ENCODE measurements around the gene SLC35E3. TPM values are rescaled to one million over a fixed set of nuclear protein-coding genes. Genes with fewer than 3 reads are reported as not detected.
"Not testable (repeated sequence)": the region's sequence is repeated elsewhere in the genome, so short reads cannot be mapped to it uniquely, and the experiment has no call there.

SLC35E3 gene
- total RNA-seq, 1 donor, result 5.7 TPM

DNA sequence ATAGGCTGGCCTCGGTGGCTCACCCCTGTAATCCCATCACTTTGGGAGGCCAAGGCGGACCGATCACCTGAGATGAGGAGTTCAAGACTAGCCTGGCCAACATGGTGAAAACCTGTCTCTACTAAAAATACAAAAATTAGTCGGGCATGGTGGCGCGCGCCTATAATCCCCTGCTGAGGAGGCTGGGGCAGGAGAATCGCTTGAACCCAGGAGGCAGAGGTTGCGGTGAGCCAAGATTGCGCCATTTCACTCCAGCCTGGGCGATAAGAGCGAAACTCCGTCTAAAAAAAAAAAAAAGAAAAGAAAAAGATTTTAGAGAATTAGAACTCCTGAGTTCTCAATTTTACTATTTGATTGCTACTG, 64.0 kb downstream of the SLC35E3 start:
- not testable (repeated sequence) for DNase-seq (ENCODE audit: low read depth in 2 of 3, low spot score in 2 of 3)

DNA sequence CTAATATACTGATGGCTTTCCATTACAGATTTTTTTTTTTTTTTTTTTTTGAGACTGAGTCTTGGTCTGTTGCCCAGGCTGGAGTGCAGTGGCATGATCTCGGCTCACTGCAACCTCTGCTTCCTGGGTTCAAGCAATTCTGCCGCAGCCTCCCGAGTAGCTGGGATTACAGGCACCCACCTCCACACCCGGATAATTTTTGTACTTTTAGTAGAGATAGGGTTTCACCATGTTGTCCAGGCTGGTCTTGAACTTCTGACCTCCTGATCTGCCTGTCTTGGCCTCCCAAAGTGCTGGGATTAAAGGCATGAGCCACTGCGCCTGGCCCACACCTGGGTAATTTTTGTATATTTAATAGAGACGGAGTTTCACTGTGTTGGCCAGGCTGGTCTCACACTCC, 65.6 kb downstream of the SLC35E3 start:
- not testable (repeated sequence) for DNase-seq (ENCODE audit: low read depth in 2 of 3, low spot score in 2 of 3)

DNA sequence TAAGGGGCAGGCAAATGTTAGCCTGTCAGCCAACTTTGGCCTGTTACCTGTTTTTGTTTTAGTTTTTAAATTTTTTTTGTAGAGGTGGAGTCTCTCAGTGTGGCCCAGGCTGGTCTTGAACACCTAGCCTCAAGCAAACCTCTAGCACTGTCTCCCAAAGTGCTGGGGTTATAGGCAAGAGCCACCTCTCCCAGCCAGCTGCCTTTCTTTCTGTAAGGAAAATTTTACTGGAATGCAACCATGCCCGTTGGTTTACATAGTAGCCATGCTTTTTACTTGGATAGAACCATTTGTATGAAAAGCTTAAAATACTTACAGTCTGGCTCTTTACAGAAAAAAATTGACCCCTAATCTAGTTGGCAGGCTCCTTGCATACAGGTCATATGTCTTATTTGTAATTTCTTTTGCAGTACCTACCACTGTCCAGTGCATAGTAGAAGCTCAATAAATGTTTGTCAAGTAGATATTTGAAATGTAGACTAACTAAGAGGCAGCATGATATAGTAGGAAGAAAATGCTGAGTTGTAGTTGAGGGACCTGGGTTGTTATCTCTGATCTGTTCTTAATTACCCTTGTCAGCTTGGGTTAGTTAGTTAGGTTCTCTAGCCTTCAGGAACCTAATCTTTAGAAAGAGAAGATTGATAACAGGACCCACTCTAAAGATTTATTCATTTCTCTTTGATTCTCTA, 66.7 kb downstream of the SLC35E3 start:
- DNase-seq (ENCODE audit: low read depth in 2 of 3, low spot score in 2 of 3), result no peak

DNA sequence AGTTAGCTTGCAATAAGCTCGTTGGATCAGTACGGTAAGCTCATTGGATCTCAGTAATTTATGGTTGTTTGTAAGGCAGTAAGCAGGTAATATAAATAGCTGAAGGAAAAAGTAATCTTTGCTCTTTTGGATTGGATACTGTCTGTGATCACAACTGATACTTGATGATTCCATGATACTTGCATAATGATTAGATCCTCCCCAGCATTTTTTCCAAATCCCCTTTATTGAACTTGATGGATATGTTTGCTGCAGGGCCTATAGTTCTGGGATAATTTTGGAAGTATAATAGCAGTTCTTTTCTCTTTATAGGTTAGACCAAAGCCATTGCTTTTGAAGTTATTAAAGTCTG, 67.2 kb downstream of the SLC35E3 start:
- no peak for DNase-seq (ENCODE audit: low read depth in 2 of 3, low spot score in 2 of 3)

DNA sequence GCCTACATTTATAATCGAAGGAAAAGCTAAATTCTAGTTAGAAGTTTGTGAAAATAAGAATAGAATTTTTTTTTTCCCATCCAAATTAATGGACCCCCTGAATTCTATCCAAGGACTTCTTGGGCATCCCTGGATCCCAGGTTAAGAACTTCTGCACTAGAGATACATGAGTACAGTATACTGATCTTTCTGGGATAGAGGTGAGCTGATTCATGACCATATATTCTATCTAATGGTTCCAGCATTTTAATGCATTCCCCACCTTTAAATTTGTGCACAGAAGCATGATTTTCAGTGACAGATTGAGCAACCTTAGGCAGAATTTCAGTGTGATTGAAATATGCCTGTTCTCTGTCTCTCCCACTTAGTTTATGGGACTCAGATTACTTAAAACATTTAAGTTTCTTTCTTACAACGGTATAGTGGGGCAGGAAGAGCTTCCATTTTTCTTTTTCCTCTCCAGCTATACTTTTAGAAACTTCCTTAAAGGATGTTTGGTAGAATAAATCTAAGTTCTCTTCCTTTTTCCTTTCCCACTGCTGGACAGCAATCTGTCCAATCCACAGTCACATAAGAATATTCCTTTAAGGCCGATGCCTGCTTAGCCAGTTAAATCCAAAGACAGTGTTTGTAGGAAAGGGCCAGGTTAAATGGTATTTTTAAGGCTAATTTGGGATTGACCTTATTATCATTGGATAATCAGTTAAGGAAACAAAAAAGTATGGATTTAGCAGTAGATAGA, 68.7 kb downstream of the SLC35E3 start:
- DNase-seq (ENCODE audit: low read depth in 2 of 3, low spot score in 2 of 3), result no peak

DNA sequence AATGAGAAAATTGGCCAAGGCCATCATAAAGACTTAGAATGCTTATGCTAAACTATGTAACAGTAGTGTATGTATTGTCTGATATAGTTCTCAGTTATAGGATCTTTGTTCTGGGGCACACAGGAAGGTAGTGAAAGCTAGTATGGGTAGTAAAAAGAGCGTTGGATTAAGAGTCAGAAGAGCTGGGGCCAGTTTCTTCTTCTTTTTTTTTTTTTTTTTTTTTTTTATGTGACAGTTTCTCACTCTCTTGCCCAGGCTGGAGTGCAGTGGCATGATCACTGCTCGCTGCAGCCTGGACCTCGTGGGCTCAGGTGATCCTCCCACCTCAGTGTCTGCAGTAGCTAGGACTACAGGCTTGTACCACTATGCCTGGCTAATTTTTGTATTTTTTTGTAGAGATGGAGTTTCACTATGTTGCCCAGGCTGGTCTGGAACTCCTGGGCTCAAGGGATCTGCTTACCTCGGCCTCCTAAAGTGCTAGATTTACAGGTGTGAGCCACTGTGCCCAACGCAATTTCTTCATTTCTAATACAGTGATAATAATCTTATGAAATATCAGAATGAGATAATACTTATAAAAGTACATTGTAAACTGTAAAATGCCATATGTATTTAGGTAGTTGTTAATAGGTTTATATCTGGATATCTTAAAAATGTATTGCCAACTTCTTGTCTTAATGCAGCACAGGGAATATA, 69.4 kb downstream of the SLC35E3 start:
- no peak for DNase-seq (ENCODE audit: low read depth in 2 of 3, low spot score in 2 of 3)

DNA sequence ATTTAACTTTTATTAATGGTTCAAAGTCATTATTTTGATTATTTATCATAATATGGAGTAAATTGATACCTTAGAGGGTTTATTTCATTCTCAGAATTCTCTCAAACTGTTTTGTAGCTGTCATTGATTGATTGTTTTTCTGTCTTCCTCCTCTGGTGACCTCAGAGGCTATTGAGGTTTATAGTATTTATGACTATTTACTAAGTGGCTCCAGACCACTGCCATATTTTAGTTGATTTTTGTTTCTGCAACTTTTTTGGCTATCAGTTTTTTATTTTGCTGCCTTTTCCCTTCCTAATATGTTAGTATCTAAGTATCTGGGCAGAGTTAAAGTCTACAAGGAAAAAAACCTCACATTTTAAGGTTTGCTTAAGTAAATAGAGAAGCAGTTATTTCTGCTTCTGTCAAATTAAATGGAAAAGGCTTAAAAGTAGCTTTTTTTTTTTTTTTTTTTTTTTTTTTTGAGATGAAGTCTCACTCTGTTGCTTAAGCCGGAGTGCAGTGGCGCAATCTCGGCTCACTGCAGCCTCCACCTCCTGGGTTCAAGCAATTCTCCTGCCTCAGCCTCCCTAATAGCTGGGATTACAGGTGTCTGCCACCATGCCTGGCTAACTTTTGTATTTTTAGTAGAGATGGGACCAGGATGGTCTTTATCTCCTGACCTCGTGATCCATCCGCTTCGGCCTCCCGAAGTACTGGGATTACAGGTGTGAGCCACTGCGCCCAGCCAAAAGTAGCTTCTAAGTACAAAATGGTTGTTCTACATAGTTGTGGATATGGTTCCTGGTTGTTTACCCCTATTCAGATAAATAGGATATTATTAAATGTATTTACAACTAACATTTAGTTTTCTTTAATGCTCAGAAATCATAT, 70.2 kb downstream of the SLC35E3 start:
- no peak for DNase-seq (ENCODE audit: low read depth in 2 of 3, low spot score in 2 of 3)

DNA sequence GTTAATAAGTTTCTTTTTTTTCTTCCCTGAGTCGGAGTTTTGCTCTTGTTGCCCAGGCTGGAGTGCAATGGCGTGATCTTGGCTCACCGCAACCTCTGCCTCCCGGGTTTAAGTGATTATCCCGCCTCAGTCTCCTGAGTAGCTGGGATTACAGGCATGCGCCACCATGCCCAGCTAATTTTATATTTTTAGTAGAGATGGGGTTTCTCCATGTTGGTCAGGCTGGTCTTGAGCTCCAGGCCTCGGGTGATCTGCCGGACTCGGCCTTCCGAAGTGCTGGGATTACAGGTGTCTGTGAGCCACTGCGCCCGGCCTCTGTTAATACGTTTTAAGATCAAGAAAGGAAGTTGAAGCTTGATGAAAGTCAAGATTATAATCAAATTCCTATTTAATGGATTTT, 73.5 kb downstream of the SLC35E3 start:
- DNase-seq (ENCODE audit: low read depth in 2 of 3, low spot score in 2 of 3), result not testable (repeated sequence)

DNA sequence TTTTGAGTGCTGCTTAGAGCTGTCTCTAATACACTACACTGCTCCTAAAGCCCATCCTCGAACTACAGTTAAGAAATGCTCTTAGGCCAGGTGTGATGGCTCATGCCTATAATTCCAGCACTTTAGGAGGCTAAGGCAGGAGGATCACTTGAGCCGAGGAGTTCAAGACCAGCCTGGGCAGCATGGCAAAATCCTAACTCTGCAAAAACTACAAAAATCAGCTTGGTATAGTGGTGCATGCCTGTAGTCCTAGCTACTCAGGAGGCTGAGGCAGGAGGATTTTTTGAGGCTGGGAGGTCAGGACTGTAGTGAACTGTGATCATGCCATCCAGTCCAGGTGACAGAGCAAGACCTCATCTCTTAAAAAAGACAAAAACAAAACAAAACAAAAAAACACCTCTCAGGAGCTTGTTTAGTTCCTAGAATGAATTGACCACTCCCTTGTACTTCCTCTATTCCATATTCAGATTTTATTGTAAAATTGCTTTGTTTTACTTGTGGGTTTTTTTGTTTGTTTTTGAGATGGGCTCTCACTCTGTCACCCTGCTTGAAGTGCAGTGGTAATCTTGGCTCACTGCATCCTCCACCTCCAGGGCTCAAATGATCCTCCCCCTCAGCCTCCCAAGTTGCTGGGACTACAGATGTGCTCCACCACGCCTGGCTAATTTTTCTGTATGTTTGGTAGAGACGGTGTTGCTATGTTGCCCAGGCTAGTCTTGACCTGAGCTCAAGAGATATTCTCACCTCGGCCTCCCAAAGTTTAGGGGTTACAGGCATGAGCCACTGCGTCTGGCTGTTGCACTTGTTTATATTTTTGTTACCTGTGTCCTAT, 75.6 kb downstream of the SLC35E3 start:
- DNase-seq (ENCODE audit: low read depth in 2 of 3, low spot score in 2 of 3), result no peak

DNA sequence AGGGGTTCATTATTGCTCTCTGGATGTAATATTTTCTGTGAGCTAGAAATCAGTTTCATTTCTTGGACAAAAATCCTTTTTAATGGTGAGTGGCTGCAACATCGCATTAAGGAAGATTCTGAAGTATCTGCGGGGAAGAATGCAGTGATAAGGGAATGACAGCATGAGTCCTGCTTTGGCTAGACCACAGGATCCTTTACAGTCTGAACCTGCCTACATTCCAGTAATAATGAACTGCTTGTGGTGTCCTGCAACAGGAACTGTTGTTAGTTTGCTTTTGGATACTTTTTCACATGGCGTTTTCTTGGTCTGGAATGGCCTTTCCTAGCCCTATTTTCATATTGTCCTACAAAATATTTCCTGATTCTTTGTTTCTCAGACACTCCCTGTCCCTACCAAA, 77.7 kb downstream of the SLC35E3 start:
- no peak for DNase-seq (ENCODE audit: low read depth in 2 of 3, low spot score in 2 of 3)

DNA sequence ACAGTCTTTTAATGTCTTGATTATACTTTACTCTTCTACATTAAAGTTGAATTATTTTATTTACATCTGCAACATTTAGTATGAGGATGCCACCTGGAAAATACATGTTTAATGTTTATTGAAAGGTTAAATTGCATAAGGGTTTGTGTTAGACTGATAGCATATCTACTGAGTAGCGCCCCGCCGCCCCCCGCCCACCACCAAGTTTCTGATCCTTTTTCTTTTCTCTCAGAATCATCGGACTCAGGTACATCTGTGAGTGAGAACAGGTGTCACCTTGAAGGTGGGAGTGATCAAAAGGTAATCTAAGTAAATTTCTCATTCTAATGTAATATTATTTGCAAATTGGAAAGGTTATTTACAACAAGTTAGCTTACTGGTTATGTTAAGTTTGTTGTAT, 78.2 kb downstream of the SLC35E3 start:
- DNase-seq (ENCODE audit: low read depth in 2 of 3, low spot score in 2 of 3), result no peak

DNA sequence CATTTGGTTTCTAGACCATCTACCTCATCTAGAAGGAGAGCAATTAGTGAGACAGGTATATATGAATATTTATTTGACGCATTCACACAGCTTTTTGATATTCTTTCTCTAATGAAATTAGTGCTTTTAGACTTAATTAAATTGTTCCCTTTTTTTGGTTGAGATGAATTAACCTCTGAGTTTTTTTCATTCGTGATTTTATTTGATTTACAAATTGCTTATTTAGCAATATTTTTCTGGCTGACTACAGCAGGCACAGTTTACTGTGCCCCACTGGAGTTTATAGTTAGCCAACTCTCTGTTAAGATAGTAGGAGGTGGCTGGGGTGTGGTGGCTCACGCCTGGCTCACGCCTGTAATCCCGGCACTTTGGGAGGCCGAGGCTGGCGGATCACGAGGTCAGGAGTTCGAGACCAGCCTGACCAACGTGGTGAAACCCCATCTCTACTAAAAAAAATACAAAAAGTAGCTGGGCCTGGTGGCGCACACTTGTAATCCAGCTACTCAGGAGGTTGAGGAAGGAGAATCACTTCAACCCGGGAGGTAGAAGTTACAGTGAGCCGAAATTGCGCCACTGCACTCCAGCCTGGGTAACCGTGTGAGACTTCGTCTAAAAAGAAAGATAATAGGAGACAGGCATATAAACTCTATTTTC, 78.7 kb downstream of the SLC35E3 start:
- no peak for DNase-seq (ENCODE audit: low read depth in 2 of 3, low spot score in 2 of 3)

DNA sequence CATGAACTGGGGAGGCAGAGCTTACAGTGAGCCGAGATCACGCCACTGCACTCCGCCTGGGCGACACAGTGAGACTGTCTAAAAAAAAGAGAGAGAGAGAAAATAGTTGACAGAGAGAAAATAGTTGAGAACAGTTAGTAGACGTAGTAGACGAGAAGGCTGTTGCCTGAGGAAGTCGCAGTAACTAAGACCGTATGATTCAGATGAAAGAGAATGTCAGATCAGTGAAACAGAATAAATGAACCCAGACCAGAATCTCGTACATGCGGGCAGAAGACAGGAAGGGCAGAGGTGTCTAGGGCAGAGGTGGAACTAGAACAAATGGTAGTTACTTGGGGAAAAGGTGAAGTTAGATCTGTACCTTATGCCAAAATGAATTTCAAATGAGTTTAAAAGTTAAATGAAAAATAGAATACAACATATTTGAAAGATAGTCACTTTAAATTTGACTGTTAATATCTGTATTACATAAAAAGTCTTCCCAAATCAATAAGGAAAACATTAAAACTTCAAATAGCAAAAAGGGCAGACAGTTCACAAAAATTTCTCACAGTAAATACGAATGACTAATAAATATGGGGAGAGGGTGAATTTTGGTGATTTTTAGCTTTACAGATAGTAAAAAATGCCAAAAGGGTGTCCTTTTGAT, 79.7 kb downstream of the SLC35E3 start:
- DNase-seq (ENCODE audit: low read depth in 2 of 3, low spot score in 2 of 3), result no peak

DNA sequence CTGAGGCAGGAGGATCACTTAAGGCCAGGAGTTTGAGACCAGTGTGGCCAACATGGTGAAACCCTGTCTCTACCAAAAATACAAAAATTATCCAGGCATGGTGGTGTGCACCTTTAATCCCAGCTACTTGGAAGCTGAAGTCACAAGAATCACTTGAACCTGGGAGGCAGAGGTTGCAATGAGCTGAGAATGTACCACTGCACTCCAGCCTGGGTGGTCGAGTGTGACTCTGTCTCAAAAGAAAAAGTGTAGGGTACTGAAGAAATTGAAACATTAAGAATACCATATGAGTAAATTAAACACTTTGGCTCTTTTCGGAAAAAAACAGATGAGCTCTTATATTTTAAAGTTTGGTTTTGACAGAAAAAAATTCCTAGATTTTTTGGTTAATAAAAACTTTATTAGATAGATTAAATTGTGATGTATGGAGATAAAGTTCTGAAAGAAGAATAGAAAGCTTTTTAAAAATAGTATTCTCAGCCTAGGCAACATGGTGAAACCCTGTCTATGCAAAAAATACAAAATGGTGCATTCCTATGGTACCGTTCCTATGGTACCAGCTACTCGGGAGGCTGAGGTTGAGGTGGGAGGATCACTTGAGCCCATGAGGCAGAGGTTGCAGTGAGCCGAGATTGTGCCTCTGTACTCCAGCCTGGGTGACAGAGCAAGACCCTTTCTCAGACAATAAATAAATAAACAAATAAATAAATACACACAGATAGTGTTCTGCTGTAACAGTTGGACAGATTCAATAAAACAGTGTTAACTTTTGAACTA, 82.1 kb downstream of the SLC35E3 start:
- DNase-seq (ENCODE audit: low read depth in 2 of 3, low spot score in 2 of 3), result no peak

DNA sequence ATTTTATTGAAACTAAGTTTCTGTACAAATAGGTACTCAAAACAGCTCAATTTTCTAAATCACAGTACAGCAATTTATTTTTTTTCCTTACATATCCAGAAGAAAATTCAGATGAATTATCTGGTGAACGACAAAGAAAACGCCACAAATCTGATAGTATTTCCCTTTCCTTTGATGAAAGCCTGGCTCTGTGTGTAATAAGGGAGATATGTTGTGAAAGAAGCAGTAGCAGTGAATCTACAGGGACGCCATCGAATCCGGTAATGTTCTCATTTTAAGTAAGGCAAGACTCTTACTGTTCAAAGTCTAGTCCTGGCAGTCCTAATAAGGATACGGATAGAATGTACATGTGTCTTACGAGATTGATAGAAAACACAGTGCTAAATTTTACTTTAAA, 82.7 kb downstream of the SLC35E3 start:
- DNase-seq (ENCODE audit: low read depth in 2 of 3, low spot score in 2 of 3), result no peak
